Gastrocnemius medialis (tissue), 4 donors: Measurements from ENCODE around the gene TMEM174. TPM values are rescaled to one million over a fixed set of nuclear protein-coding genes. Genes with fewer than 3 reads are reported as not detected.

Experiments
- ATAC-seq, 2 donors: fragments of 150-250 bp; one replicate each; pipeline ENCODE4 v1.9.1; 2016
- DNase-seq, 2 donors: peaks; one replicate each; pipeline ENCODE4 v3.0.0-alpha.2; 2019
- H3K27ac ChIP-seq, 4 donors: fragments of 200-600 bp; sonication (generic); 1 replicate in 1 of 4; 2 replicates in 3 of 4; pipeline ENCODE4 v1.5.1; 2016 to 2018; ENCODE audit warnings: mild to moderate bottlenecking in 2 of 4, moderate library complexity in 1 of 4
- H3K27me3 ChIP-seq, 3 donors: fragments of 200-600 bp; sonication (generic) in 2 of 3; 1 replicate in 1 of 3; 2 replicates in 2 of 3; pipeline versions ENCODE4 v1.5.1 to v1.6.0; 2016 to 2019; ENCODE audit warnings: mild to moderate bottlenecking in 1 of 3, moderate library complexity in 1 of 3
- H3K36me3 ChIP-seq, 2 donors: fragments of 200-600 bp; sonication (generic) in 1 of 2; one replicate each; pipeline ENCODE4 v1.5.1; 2017 to 2018
- H3K4me1 ChIP-seq, 2 donors: fragments of 200-600 bp; sonication (generic) in 1 of 2; one replicate each; pipeline ENCODE4 v1.5.1; 2016 to 2017; ENCODE audit warnings: mild to moderate bottlenecking in 2 of 2
- H3K4me3 ChIP-seq, 4 donors: fragments of 200-600 bp; sonication (generic) in 3 of 4; 1 replicate in 1 of 4; 2 replicates in 3 of 4; pipeline ENCODE4 v1.5.1; 2016 to 2019; ENCODE audit warnings: mild to moderate bottlenecking in 2 of 4
- H3K9me3 ChIP-seq, 3 donors: fragments of 200-600 bp; sonication (generic) in 2 of 3; 1 replicate in 1 of 3; 2 replicates in 2 of 3; pipeline ENCODE4 v1.5.1; 2016 to 2019
- CTCF ChIP-seq, 5 experiments: fragments of 450-650 bp in 3 of 5; fragments of 200-600 bp in 2 of 5; sonication (generic) in 2 of 5; IDR thresholded peaks in 4 of 5; conservative IDR thresholded peaks in 1 of 5; 1 replicate in 4 of 5; 2 replicates in 1 of 5; pipeline ENCODE4 v1.5.1; 2016 to 2019; ENCODE audit warnings: antibody characterized with exemption in 5 of 5, mild to moderate bottlenecking in 3 of 5, moderate library complexity in 3 of 5
- POLR2A ChIP-seq, 2 donors: fragments of 450-650 bp; IDR thresholded peaks; one replicate each; pipeline ENCODE4 v1.6.1; 2017; ENCODE audit warnings: antibody characterized with exemption in 2 of 2, mild to moderate bottlenecking in 2 of 2, moderate library complexity in 2 of 2
- in situ Hi-C, 4 donors: fragments of 200-750 bp; cut with MboI; loops; one replicate each; pipeline versions ENCODE4 v1.15.0 to v1.8.0; 2017; ENCODE audit warnings: low sequenced_read_pairs in 4 of 4
- intact Hi-C: fragments of 100-400 bp; cut with DNase I; formaldehyde crosslinking; loops from one replicate; pipeline ENCODE4 v1.15.1; 2023; ENCODE audit warnings: low total_unique reads
- total RNA-seq, 4 donors: library from RNA; depleted of rRNA; stranded (reverse); fragments of >200 nt; gene quantifications; one replicate each; pipeline versions ENCODE4 v1.1.0 to v1.2.3, GENCODE V29; 2016

Gene TMEM174
- total RNA-seq, 4 donors from 2014 or later = not detected

- in situ Hi-C loops (no loop called here), intact Hi-C loops (no loop called here)
- TF ChIP-seq POLR2A (IDR thresholded peaks at IDR 0.05) (no peak), CTCF (IDR thresholded peaks at IDR 0.05 in 4 of 5, conservative IDR thresholded peaks at IDR 0.05 in 1 of 5) (no peak)
- H3K9me3 ChIP-seq = no peaks in the 10 kb centered on the region
- ATAC-seq = no peak
- H3K4me3 ChIP-seq = no peak overlapping the region
- no peak overlapping the region for H3K27ac ChIP-seq
- H3K27me3 ChIP-seq = peaks cover 0 to 4% (median 0%) of the 10 kb centered on the region in 3 donors
- H3K4me1 ChIP-seq = no peaks in the 10 kb centered on the region
- no peaks in the 10 kb centered on the region for H3K36me3 ChIP-seq
- DNase-seq = no peak
Observed at GRCh38 chr5:73140801-73141200, 32.2 kb upstream of the TMEM174 start.

GRCh38 chr5:73142035-73142434 lies 31.0 kb upstream of the TMEM174 start:
- DNase-seq (no peak), ATAC-seq (no peak)
- no peaks in the 10 kb centered on the region for H3K4me1 ChIP-seq
- TF ChIP-seq CTCF (IDR thresholded peaks at IDR 0.05 in 4 of 5, conservative IDR thresholded peaks at IDR 0.05 in 1 of 5) (no peak), POLR2A (IDR thresholded peaks at IDR 0.05) (no peak)
- H3K4me3 ChIP-seq = no peak overlapping the region
- no peaks in the 10 kb centered on the region for H3K27me3 ChIP-seq
- intact Hi-C loops = no loop called here
- in situ Hi-C loops = no loop called here
- no peak overlapping the region for H3K27ac ChIP-seq
- H3K9me3 ChIP-seq = no peaks in the 10 kb centered on the region
- H3K36me3 ChIP-seq = no peaks in the 10 kb centered on the region

GRCh38 chr5:73143716-73144115 lies 29.3 kb upstream of the TMEM174 start:
- in situ Hi-C loops (no loop called here), intact Hi-C loops (no loop called here)
- Histone ChIP-seq H3K27ac (no peak overlapping the region), H3K9me3 (no peaks in the 10 kb centered on the region), H3K4me3 (no peak overlapping the region), H3K27me3 (no peaks in the 10 kb centered on the region), H3K36me3 (no peaks in the 10 kb centered on the region), H3K4me1 (no peaks in the 10 kb centered on the region)
- no peak for TF ChIP-seq CTCF (IDR thresholded peaks at IDR 0.05 in 4 of 5, conservative IDR thresholded peaks at IDR 0.05 in 1 of 5)
- no peak for TF ChIP-seq POLR2A (IDR thresholded peaks at IDR 0.05)
- DNase-seq (no peak), ATAC-seq (no peak)

- in situ Hi-C loops = no loop called here
- H3K27me3 ChIP-seq = no peaks in the 10 kb centered on the region
- no peaks in the 10 kb centered on the region for H3K9me3 ChIP-seq
- H3K4me3 ChIP-seq = no peak overlapping the region
- ATAC-seq (no peak), DNase-seq (no peak)
- intact Hi-C loops = no loop called here
- TF ChIP-seq POLR2A (IDR thresholded peaks at IDR 0.05) = no peak
- no peaks in the 10 kb centered on the region for H3K36me3 ChIP-seq
- H3K4me1 ChIP-seq = no peaks in the 10 kb centered on the region
- H3K27ac ChIP-seq = no peak overlapping the region
Observed at GRCh38 chr5:73149540-73149939, 23.5 kb upstream of the TMEM174 start.

GRCh38 chr5:73150876-73151275 lies 22.1 kb upstream of the TMEM174 start:
- no peak for ATAC-seq
- TF ChIP-seq POLR2A (IDR thresholded peaks at IDR 0.05) (no peak), CTCF (IDR thresholded peaks at IDR 0.05 in 4 of 5, conservative IDR thresholded peaks at IDR 0.05 in 1 of 5) (no peak)
- no peaks in the 10 kb centered on the region for H3K36me3 ChIP-seq
- H3K4me3 ChIP-seq = no peak overlapping the region
- H3K27me3 ChIP-seq = no peaks in the 10 kb centered on the region
- H3K9me3 ChIP-seq = no peaks in the 10 kb centered on the region
- no peak overlapping the region for H3K27ac ChIP-seq
- no peak for DNase-seq
- no peaks in the 10 kb centered on the region for H3K4me1 ChIP-seq
- intact Hi-C loops (no loop called here), in situ Hi-C loops (no loop called here)
